HG02840 (cell line): Measurements from ENCODE around the gene ATP1B2.

ENCODE experiments used
- ATAC-seq: cut with Tn5 transposase; IDR thresholded peaks from one replicate; pipeline ENCODE4 v1.9.1; 2021; ENCODE audit warnings: mild to moderate bottlenecking, moderate library complexity, moderate number of reproducible peaks; ENCODE audit not compliant: unreplicated experiment, low FRiP score

Gene ATP1B2

GRCh38 chr17:7677388-7678067 is 26.8 kb downstream of the ATP1B2 start:
- ATAC-seq, result no peak

GRCh38 chr17:7684851-7685532 is 34.3 kb downstream of the ATP1B2 start:
- no peak for ATAC-seq

- peak; percentile 43 for ATAC-seq
Measured at GRCh38 chr17:7685533-7686221, 35.0 kb downstream of the ATP1B2 start.

GRCh38 chr17:7686222-7687071 is 35.7 kb downstream of the ATP1B2 start:
- peak; percentile 49 for ATAC-seq

- ATAC-seq, result no peak
Measured at GRCh38 chr17:7687072-7687907, 36.6 kb downstream of the ATP1B2 start, which contains the start of gene TP53. Gene TP53 (minus strand): TSS chr17:7687490. CDS start chr17:7676594, 10,896 bp downstream.

GRCh38 chr17:7687908-7688807 is 37.4 kb downstream of the ATP1B2 start, which contains the start of gene WRAP53:
Gene WRAP53 (plus strand): TSS chr17:7688477. CDS start chr17:7688649, 172 bp downstream.
- peak; percentile 59 for ATAC-seq

- ATAC-seq, result no peak
Measured at GRCh38 chr17:7688808-7689316, 38.1 kb downstream of the ATP1B2 start.

GRCh38 chr17:7695586-7695985 is 44.9 kb downstream of the ATP1B2 start:
- no peak for ATAC-seq

GRCh38 chr17:7697828-7698588 is 47.3 kb downstream of the ATP1B2 start:
- no peak for ATAC-seq

GRCh38 chr17:7700510-7700909 is 49.8 kb downstream of the ATP1B2 start:
- ATAC-seq, result no peak

GRCh38 chr17:7701681-7702080 is 51.0 kb downstream of the ATP1B2 start:
- no peak for ATAC-seq

GRCh38 chr17:7702776-7703175 is 52.0 kb downstream of the ATP1B2 start:
- ATAC-seq, result no peak

- ATAC-seq, result no peak
Measured at GRCh38 chr17:7703584-7704479, 53.1 kb downstream of the ATP1B2 start.

GRCh38 chr17:7704601-7705268 is 54.0 kb downstream of the ATP1B2 start, which contains the start of gene EFNB3:
Gene EFNB3 (plus strand): TSS chr17:7705202. CDS start chr17:7705599, 397 bp downstream.
- no peak for ATAC-seq

- no peak for ATAC-seq
Measured at GRCh38 chr17:7705269-7706255, 54.8 kb downstream of the ATP1B2 start.
